Adrenal gland (tissue), 12 donors: ENCODE results near the gene AUH. TPM values are rescaled to one million over a fixed set of nuclear protein-coding genes. Genes with fewer than 3 reads are reported as not detected.

ENCODE experiments used
- DNase-seq, 7 donors: peaks; one replicate each; pipeline ENCODE4 v3.0.0-alpha.2; 2019 to 2020
- H3K27ac ChIP-seq, 5 donors: fragments of 200-600 bp; sonication (generic) in 4 of 5; 1 replicate in 3 of 5; 2 replicates in 2 of 5; pipeline versions ENCODE4 v1.5.1 to v1.8.0; 2016 to 2020; ENCODE audit warnings: mild to moderate bottlenecking in 1 of 5
- H3K27me3 ChIP-seq: fragments of 200-600 bp; 2 replicates; pipeline ENCODE4 v1.8.0; 2021
- H3K36me3 ChIP-seq, 2 donors: fragments of 200-600 bp; replicated peaks in 1 of 2; 1 replicate in 1 of 2; 2 replicates in 1 of 2; pipeline versions ENCODE4 v1.5.1 to v1.8.0; 2018 to 2022
- H3K4me1 ChIP-seq, 2 donors: fragments of 200-600 bp; replicated peaks in 1 of 2; 1 replicate in 1 of 2; 2 replicates in 1 of 2; pipeline versions ENCODE4 v1.5.1 to v1.8.0; 2018 to 2021
- H3K4me3 ChIP-seq, 4 donors: fragments of 200-600 bp; sonication (generic) in 3 of 4; one replicate each; pipeline ENCODE4 v1.5.1; 2016 to 2018
- H3K9me3 ChIP-seq, 3 donors: fragments of 200-600 bp; sonication (generic) in 1 of 3; replicated peaks in 1 of 3; 1 replicate in 2 of 3; 2 replicates in 1 of 3; pipeline versions ENCODE4 v1.5.1 to v1.8.0; 2016 to 2021
- POLR2A ChIP-seq, 2 donors: fragments of 450-650 bp; IDR thresholded peaks; one replicate each; pipeline ENCODE4 v1.6.1; 2017; ENCODE audit warnings: antibody characterized with exemption in 2 of 2, mild to moderate bottlenecking in 2 of 2, moderate library complexity in 1 of 2
- WGBS, 4 donors: extraction: QIAGEN DNeasy Blood & Tissue Kit in 2 of 4; methylation state at CpG; one replicate each; pipeline versions ENCODE4 v1.1.5 to v1.1.7; 2013 to 2017; 5-methylcytosine and 5-hydroxymethylcytosine counted together
- intact Hi-C, 2 donors: fragments of 100-400 bp; cut with DNase I; formaldehyde crosslinking; loops; one replicate each; pipeline versions ENCODE4 v1.14.1 to v1.15.0; 2022 to 2023
- polyA plus RNA-seq, 3 donors: library from polyadenylated mRNA; stranded (reverse); fragments of 200-250 nt in 2 of 3; fragments of 350-450 nt in 1 of 3; fragmentation: Illumina TruSeq in 1 of 3; extraction: RNeasy Lipid Tissue Mini Kit (QIAGEN cat#74804) in 1 of 3; gene quantifications; one replicate each; pipeline ENCODE4 v1.2.3, GENCODE V29; 2013 to 2014
- total RNA-seq, 9 donors: library from RNA; depleted of rRNA in 4 of 9; stranded (reverse); fragments of >200 nt in 4 of 9; fragments of 120-200 nt in 1 of 9; fragmentation: NEBNext Ultra II Directional in 1 of 9; extraction: Animal tissue kit (Norgen Biotek cat#: 25700) in 1 of 9; gene quantifications; one replicate each; pipeline versions ENCODE4 v1.1.0 to v1.2.4, GENCODE V29; 2013 to 2023
- TF ChIP-seq, protein P1 (sequence below), 6 experiments: fragments of 450-650 bp in 4 of 6; fragments of 200-600 bp in 2 of 6; sonication (generic) in 1 of 6; IDR thresholded peaks; 1 replicate in 5 of 6; 2 replicates in 1 of 6; pipeline versions ENCODE4 v1.5.1 to v1.8.0; 2016 to 2021; ENCODE audit warnings: antibody characterized with exemption in 6 of 6, mild to moderate bottlenecking in 2 of 6, moderate library complexity in 1 of 6
- donor health status: healthy with polysubstance abuse.
- donor health status: Bipolar disorder and iron deficiency.
- donor health status: DM: yes; HTN: yes; CAD: no.
- donor health status: DM: no; HTN: no; CAD: no.
- donor health status: DM: no; HTN: no; CAD: no.
- donor health status: DM: yes; HTN: yes; CAD: no.

AUH gene
- total and polyA plus RNA-seq, 12 donors = 41.9 to 158 (median 71.7) TPM

DNA sequence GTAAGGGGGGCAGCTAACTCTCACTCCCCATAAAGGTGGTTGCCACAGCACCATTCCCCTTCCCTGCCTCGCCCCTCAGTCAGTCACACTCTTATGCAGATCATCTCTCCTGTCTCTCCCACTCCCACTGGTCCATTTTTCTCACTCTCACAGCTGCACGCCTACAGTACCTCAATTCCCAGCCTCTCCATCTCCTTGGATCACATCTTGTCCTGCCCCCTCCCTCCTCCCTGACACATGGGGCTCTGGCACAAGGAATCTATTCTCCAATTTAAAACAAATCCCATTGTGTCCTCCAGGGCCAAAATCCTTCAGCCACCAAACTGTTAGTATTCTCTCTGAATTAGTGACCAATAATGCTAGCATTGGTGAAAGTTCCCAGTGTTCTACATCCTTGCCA lies 114.4 kb downstream of the AUH start:
- Histone ChIP-seq H3K27ac (no peak overlapping the region), H3K4me1 (no peaks in the 10 kb centered on the region), H3K4me3 (no peak overlapping the region), H3K27me3 (no peaks in the 10 kb centered on the region), H3K9me3 (no peaks in the 10 kb centered on the region), H3K36me3 (no peaks in the 10 kb centered on the region)
- intact Hi-C loops = no loop called here
- DNase-seq = no peak
- WGBS, 4 donors = 90 to 100% (median 97%) methylated on average over 2 of the region's 2 CpGs
- TF ChIP-seq, protein P1, sequence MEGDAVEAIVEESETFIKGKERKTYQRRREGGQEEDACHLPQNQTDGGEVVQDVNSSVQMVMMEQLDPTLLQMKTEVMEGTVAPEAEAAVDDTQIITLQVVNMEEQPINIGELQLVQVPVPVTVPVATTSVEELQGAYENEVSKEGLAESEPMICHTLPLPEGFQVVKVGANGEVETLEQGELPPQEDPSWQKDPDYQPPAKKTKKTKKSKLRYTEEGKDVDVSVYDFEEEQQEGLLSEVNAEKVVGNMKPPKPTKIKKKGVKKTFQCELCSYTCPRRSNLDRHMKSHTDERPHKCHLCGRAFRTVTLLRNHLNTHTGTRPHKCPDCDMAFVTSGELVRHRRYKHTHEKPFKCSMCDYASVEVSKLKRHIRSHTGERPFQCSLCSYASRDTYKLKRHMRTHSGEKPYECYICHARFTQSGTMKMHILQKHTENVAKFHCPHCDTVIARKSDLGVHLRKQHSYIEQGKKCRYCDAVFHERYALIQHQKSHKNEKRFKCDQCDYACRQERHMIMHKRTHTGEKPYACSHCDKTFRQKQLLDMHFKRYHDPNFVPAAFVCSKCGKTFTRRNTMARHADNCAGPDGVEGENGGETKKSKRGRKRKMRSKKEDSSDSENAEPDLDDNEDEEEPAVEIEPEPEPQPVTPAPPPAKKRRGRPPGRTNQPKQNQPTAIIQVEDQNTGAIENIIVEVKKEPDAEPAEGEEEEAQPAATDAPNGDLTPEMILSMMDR (IDR thresholded peaks at IDR 0.05) = no peak
- TF ChIP-seq POLR2A (IDR thresholded peaks at IDR 0.05) = no peak

DNA sequence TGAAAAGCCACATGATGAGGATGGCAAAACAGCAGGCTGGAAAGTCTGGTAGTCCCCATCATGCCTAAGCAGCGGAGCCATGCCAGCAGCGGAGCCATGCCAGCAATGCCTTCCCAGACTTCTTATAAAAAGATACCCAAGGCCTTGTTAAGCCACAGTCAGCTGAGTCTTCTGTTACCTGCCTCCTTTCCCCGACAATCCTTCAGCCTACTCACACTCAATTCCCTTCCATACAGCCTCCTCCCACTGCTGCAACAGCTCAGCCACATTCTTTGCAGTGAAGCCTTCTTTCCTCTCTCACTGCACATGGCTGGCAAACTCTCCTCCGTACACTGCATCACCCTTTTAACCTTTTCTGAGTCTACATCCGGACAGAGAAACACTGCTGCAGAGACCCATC lies 114.9 kb downstream of the AUH start:
- Histone ChIP-seq H3K9me3 (no peaks in the 10 kb centered on the region), H3K36me3 (no peaks in the 10 kb centered on the region), H3K4me1 (no peaks in the 10 kb centered on the region), H3K27ac (no peak overlapping the region), H3K27me3 (no peaks in the 10 kb centered on the region), H3K4me3 (no peak overlapping the region)
- no peak for DNase-seq
- intact Hi-C loops = no loop called here
- 81 to 86% (median 83%) methylated on average over 5 of the region's 5 CpGs for WGBS, 4 donors
- no peak for TF ChIP-seq POLR2A (IDR thresholded peaks at IDR 0.05)
- TF ChIP-seq, protein P1 (IDR thresholded peaks at IDR 0.05) = no peak

DNA sequence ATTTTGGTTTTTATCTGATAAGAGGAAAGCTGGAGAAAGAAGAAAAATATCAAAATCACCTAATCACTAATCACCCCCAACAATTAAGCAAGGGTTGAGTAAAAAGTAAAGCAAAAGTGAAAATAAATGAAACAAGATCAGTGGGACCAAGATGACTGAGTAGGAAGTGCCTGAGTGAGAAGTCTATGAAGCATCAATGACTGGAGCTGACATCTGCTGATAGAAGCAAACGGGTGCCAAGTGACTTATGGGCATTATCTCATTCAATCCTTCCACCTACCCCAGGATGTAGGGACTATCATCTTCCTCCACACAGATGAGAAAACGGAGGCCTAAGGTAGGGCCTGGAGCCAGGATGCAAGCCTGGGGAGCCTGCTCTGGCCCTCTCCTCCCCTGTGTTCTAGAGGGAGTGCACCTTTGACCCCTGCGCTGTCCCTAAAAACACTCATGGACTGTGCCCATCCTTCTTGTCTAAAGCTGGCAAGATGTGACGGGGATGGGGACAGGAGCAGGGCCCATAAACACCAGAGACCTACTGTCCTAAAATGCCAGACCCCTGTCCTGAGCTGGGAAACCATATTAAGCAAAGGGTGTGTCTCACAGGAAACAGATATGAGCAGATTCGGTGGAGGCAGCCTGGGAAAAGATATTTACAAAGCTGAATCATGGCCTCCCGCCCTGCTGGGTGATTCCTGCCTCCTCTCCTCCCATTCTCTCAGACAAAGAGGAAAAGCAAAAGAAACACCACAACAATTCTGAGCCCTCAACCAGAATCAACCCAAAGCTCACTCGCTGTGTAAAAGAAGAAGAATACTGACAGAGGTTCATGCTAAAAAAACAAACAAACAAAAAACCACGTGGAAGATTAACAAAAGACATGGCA lies 116.0 kb downstream of the AUH start:
- H3K9me3 ChIP-seq = no peaks in the 10 kb centered on the region
- no peaks in the 10 kb centered on the region for H3K36me3 ChIP-seq
- intact Hi-C loops = no loop called here

DNA sequence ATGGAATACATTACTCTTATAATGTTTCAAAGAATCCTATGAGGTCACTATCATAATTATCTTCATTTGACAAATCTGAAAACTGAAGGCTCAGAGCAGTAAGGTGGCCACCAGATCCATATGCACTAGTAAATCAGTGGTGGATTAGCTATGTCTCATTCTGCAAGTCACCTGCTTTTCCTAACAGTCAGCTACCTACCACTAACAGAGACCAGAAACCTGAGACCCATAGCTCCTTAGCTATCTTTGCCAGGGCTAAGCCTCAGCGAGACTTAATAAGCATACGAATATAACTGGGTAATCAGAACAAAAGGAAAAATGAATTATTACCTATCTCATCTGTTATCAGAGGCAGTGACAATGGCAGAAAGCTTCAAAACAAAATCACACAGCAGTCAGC lies 118.7 kb downstream of the AUH start:
- no peaks in the 10 kb centered on the region for H3K4me1 ChIP-seq
- H3K27ac ChIP-seq = no peak overlapping the region
- no peaks in the 10 kb centered on the region for H3K27me3 ChIP-seq
- WGBS, 4 donors = 86 to 92% (median 90%) methylated on average over 2 of the region's 2 CpGs
- H3K9me3 ChIP-seq = no peaks in the 10 kb centered on the region
- no peak overlapping the region for H3K4me3 ChIP-seq
- TF ChIP-seq, protein P1 (IDR thresholded peaks at IDR 0.05) = no peak
- TF ChIP-seq POLR2A (IDR thresholded peaks at IDR 0.05) = no peak
- intact Hi-C loops = no loop called here
- DNase-seq = no peak
- H3K36me3 ChIP-seq = no peaks in the 10 kb centered on the region

More for the DNA sequence above, 116.0 kb downstream of the AUH start:
- WGBS, 4 donors = 81 to 85% (median 82%) methylated on average over 8 of the region's 8 CpGs
- Histone ChIP-seq H3K4me3 (no peak overlapping the region), H3K27me3 (no peaks in the 10 kb centered on the region), H3K4me1 (no peaks in the 10 kb centered on the region), H3K27ac (no peak overlapping the region)
- TF ChIP-seq, protein P1 (IDR thresholded peaks at IDR 0.05) = no peak
- no peak for TF ChIP-seq POLR2A (IDR thresholded peaks at IDR 0.05)
- DNase-seq = no peak
